Activated CD8-positive, alpha-beta memory T cell treated with anti-CD3 and anti-CD28 coated beads for 24 hours (primary cell): ENCODE data around the gene UGT2A2.
"Not testable (repeated sequence)": the region's sequence is repeated elsewhere in the genome, so short reads cannot be mapped to it uniquely, and the experiment has no call there.

ENCODE experiments used
- DNase-seq: peaks from one replicate; pipeline ENCODE4 v3.0.0-alpha.2; 2020

The UGT2A2 gene

GRCh38 chr4:69639542-69639941, at the start of gene UGT2A2:
Gene UGT2A2, minus strand, starts transcription at chr4:69639642. Its CDS starts 2 bp downstream, at chr4:69639640.
- no peak for DNase-seq

- no peak for DNase-seq
Measured at GRCh38 chr4:69684804-69685203, 45.4 kb upstream of the UGT2A2 start.

GRCh38 chr4:69668680-69669079, 29.2 kb upstream of the UGT2A2 start:
- DNase-seq: no peak

- not testable (repeated sequence) for DNase-seq
Measured at GRCh38 chr4:69664009-69664408, 24.6 kb upstream of the UGT2A2 start.

GRCh38 chr4:69661130-69661803, 21.8 kb upstream of the UGT2A2 start:
- not testable (repeated sequence) for DNase-seq

GRCh38 chr4:69658133-69658532, 18.7 kb upstream of the UGT2A2 start:
- no peak for DNase-seq

GRCh38 chr4:69656653-69657158, 17.3 kb upstream of the UGT2A2 start:
- no peak for DNase-seq

- no peak for DNase-seq
Measured at GRCh38 chr4:69653147-69653546, 13.7 kb upstream of the UGT2A2 start, which contains the start of gene UGT2A1. Gene UGT2A1, minus strand, starts transcription at chr4:69653247. Its CDS starts 5,603 bp downstream, at chr4:69647644.

- no peak for DNase-seq
Measured at GRCh38 chr4:69650872-69651271, 11.4 kb upstream of the UGT2A2 start.

GRCh38 chr4:69649629-69650028, 10.2 kb upstream of the UGT2A2 start:
- DNase-seq: no peak

GRCh38 chr4:69649207-69649606, 9.8 kb upstream of the UGT2A2 start:
- DNase-seq: no peak

- no peak for DNase-seq
Measured at GRCh38 chr4:69642961-69643360, 3.5 kb upstream of the UGT2A2 start.

GRCh38 chr4:69640289-69640688, 847 bp upstream of the UGT2A2 start:
- DNase-seq: no peak

- no peak for DNase-seq
Measured at GRCh38 chr4:69617083-69617694, 22.3 kb downstream of the UGT2A2 start.

GRCh38 chr4:69610484-69610883, 29.0 kb downstream of the UGT2A2 start:
- no peak for DNase-seq

- no peak for DNase-seq
Measured at GRCh38 chr4:69601065-69601464, 38.4 kb downstream of the UGT2A2 start.

- no peak for DNase-seq
Measured at GRCh38 chr4:69600013-69600412, 39.4 kb downstream of the UGT2A2 start.

- no peak for DNase-seq
Measured at GRCh38 chr4:69594382-69594781, 45.1 kb downstream of the UGT2A2 start.

GRCh38 chr4:69591364-69591763, 48.1 kb downstream of the UGT2A2 start:
- DNase-seq: no peak

- DNase-seq: no peak
Measured at GRCh38 chr4:69589884-69590283, 49.6 kb downstream of the UGT2A2 start.

GRCh38 chr4:69584135-69584534, 55.3 kb downstream of the UGT2A2 start:
- no peak for DNase-seq

- no peak for DNase-seq
Measured at GRCh38 chr4:69583543-69583942, 55.9 kb downstream of the UGT2A2 start.

GRCh38 chr4:69577245-69577644, 62.2 kb downstream of the UGT2A2 start:
- DNase-seq: no peak

- no peak for DNase-seq
Measured at GRCh38 chr4:69576251-69576877, 63.1 kb downstream of the UGT2A2 start.
